HCEC 1CT (cell line): ENCODE results near the gene ATP1A3.
A peak's percentile ranks its signal among the peaks of the same experiment; 100 is the strongest.

Experiments
- DNase-seq: peaks from one replicate; pipeline ENCODE4 v3.0.0-alpha.2; 2017

The ATP1A3 gene

DNA sequence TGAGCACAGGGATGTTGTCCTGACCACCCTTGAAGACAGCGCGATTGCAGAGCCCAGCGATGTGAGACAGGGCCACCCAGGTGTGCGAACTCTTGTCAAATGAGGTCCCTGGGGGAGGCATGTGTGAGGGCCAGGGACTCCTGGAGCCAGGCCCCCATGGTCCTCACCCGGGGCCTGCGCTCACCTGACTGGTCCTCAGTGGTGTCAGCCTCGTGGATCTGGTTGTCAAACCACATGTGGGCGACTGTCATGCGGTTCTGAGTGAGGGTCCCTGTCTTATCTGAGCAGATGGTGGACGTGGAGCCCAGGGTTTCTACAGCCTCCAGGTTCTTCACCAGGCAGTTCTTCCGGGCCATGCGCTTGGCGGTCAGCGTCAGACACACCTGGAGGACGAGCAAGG is 12.3 kb downstream of the ATP1A3 start:
- DNase-seq: no peak

DNA sequence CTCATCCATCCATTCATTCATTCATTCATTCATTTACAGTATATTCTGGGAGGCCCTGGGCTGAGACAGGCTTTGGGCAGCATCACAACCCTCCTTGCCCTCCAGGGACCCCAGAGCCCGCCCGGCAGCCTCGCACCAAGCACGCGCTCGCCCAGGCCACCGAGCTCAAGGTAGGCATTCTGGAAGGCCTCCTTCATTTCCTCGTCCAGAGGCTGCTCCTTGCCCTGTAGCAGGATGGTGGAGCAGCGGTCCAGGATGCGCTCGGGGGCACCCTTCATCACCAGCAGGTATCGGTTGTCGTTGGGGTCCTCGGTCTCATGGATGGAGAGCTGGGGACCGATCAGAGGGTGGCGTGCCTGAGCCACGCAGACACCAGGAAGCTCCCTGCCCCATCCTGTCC is 15.6 kb downstream of the ATP1A3 start:
- DNase-seq: no peak

GRCh38 chr19:41977916-41978315 is 16.1 kb downstream of the ATP1A3 start:
- DNase-seq: no peak

DNA sequence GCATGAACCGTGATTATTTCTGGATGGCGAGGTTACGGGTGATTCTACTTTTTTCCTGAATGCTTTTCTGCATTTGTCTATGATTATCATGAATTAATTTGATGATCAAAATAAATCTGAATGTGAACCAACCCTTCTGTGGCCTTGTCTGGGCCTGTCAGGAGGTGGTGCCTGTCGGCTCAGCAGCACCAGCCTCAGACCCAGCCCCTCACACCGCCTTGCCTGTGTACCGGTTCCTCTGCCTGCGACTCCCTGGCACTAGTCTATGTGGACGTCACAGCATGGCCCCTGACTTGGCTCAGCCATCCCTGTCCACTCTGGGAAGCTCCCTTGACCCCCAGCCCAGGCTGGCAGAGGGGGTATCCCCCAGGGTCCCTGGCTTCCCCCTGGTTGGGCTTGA is 19.4 kb downstream of the ATP1A3 start:
- no peak for DNase-seq

DNA sequence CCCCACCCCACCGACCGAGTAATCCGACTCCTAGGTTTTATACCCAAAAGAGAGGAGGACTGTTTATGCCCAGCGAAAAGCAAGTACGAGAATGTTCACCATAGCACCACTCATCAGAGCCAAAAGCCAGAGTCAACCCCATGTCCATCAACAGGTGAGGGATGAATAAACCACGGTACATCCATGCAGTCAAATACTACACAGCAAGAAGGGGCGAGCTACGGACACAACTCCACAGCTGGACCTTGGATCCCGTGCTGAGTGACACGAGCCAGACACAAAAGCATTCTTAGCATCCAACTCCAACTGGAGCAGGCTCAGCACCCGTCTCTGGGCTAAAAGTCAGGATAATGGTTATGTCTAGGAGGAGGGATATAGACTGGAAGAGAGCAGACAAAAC is 22.7 kb downstream of the ATP1A3 start:
- DNase-seq: no peak

GRCh38 chr19:41969772-41970458 is 24.1 kb downstream of the ATP1A3 start:
- DNase-seq: no peak

DNA sequence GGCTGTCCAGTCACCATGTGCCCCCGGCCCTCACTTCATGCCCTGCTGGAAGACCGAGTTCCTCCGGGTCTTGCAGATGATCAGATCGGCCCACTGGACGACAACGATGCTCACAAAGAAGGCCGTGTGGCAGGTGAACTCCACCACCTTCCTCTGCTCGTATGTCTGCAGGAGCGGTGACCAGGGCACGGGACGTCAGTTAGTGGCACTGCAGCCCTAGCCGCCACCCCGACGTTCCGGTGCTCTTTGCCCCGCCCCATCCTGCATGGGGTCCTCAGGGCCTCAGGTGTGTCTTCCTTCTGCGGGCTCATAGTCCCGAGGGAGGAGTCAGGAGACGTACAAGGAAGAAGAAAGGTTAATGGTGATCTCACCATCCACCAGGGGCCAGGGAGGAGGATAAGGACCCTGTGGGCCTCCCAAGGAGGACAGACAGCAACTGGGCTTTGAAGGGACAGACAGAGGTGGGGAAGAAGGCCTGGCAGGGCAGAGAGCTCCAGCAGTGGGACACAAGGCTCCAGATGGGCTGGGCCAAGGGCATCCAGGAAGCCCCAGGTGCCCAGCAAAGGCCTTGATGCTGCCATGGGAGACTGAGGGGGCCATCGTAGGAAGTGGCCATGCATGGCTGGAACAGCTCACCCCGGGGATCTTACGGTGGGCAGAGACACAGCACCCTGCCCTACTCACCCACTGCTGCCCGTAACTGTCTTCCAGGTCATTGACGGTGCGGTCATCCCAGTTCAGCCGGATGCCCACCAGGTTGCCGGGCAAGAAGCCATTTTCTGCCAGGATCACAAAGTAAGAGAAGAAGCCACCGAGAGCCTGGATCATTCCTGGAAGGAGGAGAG is 25.1 kb downstream of the ATP1A3 start:
- DNase-seq: no peak

GRCh38 chr19:41967054-41967783 is 26.8 kb downstream of the ATP1A3 start:
- DNase-seq: no peak

- no peak for DNase-seq
These were observed 28.9 kb downstream of the ATP1A3 start for GRCh38 chr19:41965106-41965505.

DNA sequence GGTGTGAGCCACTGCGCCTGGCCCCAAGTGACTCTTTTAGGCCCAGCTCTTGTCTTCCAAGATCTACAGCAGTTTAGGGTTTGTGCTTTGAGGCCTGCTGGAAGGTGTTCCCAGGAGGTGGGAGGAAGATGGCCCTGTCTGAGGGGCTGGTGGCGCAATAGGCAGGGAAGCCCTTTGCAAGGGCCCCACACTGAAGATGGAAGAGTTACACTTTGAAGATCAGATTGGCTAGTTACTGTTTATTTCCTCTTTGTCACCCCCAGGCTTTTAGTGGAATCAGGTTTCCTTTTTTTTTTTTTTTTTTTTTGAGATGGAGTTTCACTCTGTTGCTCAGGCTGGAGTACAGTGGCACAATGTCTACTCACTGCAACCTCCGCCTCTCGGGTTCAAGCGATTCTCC is 33.1 kb downstream of the ATP1A3 start:
- no peak for DNase-seq

DNA sequence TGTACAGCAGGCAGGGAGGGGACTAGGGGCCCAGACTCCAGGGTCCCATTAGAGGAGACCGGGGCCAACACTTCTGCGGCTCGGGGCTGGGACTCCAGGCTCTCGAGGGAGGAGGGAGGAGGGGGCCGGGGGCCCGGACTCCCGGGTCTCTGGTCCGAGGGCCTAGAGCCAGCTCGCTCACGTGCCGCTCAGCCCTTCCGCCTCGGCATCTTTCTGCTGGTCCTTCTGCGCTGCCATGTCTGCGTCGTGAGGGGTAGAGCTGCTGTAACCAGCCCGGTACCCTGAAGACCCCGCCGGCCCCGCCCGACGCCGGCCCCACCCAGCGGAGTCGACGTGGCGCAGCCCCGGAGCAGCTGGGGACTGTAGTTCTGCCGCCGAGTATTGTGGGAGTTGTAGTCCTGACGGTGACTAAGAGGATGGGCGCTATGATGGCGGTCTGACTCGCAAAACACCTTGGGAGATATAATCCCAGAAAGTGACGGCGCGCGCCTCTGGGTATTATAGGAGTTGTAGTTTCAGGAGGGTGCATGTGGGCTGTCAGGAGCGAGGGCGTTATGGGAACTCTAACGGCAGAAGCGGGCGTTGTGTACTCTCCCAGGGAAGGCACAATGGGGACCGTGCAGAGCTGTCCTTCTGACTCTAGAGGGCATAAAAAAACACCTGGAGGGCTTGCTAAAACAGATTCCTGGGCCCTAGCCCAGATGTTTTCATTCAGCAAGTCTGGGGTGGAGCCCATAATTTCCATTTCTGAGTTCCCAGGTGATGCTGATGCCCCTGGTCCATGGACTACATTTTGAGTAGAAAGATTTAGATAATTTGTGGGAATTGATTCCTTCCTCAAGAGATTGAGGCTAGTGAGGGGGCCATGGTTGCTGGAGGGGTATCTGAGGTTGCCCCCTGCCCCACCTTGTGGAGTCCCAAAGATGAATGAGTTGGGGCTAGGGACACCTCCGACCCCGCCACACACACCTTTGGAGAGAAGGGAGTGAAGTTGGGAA is 34.7 kb downstream of the ATP1A3 start, which contains the start of gene RABAC1:
TSS of gene RABAC1 (minus strand) at position 266 of the 998 bp plus-strand sequence. CDS start at position 237, 29 bp downstream.
- peak; percentile 91 for DNase-seq

DNA sequence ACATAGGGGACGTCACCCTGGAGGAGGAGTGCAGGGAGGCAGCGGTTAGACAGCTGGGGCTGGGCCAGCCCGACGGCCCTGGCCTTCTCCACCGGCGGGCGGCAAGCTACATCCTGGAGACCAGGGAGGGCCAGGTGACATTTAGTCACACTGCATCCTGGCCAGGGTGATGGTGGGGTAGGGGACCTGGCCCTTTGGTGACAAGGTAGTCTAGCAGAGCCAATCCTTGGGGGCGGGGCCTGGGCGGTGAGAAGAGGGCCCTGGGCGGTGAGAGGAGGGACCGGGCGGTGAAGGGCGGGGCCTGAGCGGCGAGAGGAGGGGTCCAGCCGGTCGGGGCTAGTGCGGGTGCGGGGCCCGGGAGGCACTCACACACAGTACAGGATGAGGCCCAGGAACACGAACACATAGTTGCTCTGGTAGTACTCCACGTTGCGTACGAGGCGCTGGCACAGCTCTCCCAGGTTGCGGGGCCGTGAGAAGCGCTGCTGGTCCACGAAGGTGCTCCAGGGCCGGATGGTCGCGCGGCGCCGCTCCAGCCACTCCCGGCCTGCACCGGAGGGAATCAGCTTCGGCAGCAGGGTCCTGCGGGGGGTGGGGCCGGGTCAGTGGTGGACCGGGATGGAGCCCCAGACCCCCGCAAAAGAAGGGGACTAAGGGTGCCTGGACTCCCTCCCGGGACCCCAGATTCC is 35.5 kb downstream of the ATP1A3 start:
- peak; percentile 43 for DNase-seq

DNA sequence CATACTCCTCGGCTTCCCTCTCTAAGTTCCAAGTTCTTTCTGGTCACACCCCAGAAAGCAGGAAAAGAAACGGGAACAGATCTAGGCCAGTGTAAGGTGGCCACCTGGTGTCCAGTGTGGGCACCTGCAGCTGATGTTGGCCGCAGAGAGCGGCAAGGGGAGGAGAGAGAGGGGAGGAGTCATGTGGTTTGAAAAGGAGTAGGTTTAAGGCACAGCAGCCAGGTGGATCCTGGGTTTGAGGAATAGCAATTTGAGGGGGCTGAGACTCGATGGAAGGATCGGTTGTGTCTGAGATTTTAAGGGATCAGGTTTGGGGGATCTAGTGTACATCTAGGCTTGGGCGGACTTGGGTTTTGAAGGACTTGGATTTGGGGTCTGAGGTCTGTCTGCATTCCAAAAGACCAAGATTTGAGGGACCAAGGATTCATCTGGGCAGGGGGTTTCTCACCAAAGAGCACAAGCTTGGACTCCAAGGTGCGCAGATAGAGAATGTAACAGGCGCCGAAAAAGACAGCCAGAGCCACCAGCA is 36.1 kb downstream of the ATP1A3 start:
- peak; percentile 72 for DNase-seq

DNA sequence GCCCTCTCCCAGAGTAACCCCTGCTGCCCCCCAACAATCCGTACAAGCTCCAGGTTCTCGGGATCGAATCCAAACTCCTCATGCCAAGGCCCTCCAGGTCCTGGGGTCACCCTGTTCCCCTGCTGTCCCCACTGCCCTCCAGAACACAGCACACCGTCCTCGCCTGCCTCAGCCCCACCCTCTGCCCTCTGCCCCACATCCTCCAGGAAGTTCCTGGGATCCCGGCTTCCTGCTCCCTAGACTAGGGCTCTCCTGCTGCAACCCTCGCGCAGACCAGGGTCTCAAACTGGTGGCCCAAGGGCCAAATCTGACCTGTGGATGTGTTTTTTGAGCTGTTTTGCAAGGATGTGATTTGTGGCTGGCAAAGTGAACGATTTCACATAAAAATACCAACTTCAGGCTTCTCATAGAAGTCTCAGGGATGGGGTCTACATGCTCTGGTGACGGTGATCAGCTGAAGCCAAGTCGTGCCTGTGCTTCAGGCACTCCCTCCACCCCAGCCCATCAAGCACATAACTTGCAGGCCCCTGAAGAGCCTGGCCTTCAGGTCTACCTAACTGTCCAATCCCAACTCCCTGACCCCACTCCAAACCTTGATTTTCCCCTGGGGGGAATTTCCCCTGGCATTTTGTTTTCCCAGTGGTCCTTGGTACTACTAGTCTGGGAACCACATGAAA is 36.7 kb downstream of the ATP1A3 start:
- DNase-seq: no peak

- DNase-seq: no peak
These were observed 37.4 kb downstream of the ATP1A3 start for GRCh38 chr19:41956621-41957020.

- no peak for DNase-seq
These were observed 38.5 kb downstream of the ATP1A3 start for GRCh38 chr19:41955521-41955920.

DNA sequence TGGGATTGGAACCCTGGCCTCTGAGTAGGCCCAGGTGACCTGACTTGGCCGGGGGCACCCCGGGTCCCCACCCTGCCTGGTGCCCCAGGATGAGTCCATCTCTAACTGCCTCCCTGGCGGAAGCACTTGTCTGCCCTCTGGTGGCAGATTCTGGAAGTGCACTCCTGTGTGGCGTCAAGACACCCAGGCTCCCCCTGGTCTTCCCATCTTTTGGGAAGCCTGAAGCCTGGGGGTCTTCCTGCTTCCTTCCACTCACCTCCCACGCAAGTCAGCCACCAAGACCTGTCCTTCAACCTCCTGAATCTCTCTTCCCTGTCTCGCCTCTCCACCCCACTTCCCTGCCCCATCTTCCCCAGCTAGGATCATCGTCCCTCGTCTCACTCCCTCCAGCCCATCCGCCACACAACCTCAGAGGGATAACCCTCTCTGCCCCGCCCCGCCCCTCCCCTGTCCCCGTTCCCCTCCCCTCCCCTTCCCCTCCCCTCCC is 42.3 kb downstream of the ATP1A3 start:
- DNase-seq: peak; percentile 29

DNA sequence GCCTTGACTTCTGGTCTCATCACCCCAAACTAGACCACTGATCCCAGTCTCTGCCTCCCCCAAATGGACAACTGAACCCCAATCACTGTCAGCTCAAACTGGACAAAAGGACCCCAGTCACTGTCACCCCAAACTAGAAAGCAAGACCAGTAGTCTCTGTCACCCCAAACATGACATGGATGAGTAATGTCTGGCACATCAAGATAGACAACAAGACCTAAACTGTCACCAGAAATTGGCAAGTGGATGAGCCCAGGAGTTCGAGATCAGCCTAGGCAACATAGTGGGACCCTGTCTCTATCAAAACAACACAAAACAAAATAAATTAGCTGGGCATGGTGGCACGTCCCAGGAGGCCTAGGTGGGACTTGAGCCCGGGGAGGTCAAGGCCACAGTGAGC is 46.9 kb downstream of the ATP1A3 start:
- no peak for DNase-seq

DNA sequence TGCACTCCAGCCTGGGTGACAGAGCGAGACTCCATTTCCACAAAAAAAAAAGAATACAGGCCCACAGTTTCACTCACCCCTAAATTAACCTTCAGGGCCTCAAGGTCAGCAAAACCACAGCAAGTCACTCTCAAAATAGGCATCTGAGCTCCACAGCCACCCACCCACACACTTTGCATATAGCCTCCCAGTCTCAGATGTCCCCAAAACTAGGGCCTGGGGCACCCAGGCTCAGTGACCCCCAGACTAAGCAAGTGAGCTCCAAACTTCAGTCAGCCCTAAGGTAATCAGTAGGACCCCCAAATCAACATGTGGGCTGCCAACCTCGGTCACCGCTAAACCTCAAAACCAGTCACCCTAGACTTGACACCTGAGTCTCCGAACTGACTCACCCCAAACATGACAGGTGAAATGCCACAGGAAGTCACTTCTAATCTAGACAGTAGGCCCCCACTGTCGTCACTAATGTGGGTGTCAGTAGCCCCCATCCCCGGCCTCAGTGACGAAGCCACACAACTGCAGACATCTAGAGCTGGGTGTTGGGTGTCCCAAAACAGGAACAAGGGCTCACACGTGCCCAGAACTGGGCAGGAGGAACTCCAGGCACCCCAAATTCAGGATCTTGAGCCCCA is 48.8 kb downstream of the ATP1A3 start:
- DNase-seq: no peak

DNA sequence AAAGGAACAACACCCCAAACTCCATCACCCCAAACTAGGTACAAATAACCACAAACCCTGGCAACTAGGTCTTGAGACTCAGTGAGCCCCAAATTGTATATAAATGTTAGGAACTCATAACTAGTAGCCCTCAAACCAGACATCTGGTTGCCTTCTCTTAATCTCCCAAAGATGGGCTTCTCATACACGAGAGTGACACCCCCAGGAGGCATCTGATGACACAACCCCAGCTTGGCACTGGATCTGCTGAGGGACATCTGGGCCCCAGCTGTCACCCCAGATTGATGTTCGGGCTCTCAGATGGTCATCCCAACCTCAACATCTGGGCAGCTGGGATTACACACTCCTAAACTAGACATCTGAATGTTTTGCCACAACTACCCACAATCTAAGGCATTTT is 49.7 kb downstream of the ATP1A3 start:
- DNase-seq: peak; percentile 30
